IMR-90 (cell line): ENCODE data around the gene SHISA3. TPM values are rescaled to one million over a fixed set of nuclear protein-coding genes. Genes with fewer than 3 reads are reported as not detected.
A peak's percentile ranks its signal among the peaks of the same experiment; 100 is the strongest.

Experiments used
- ATAC-seq: fragments of 200-7000 bp; cut with Tn5 transposase; 2 replicates; pipeline ENCODE4 v1.9.1; 2020; ENCODE audit warnings: low read depth, mild to moderate bottlenecking, moderate library complexity
- BruUV-seq: library from RNA; stranded (reverse); fragments of 400-500 nt; replicated peaks from 2 replicates; lab custom pipeline; 2021; lab: Mats Ljungman, UMichigan
- CTCF ChIA-PET: fragments of 300-600 bp; formaldehyde crosslinking; extraction: SDS; loops from one replicate; lab custom pipeline; 2021; ENCODE audit warnings: antibody characterized with exemption; lab: Yijun Ruan, JAX
- POLR2A ChIA-PET: fragments of 300-600 bp; sonication (Branson Sonifier 250); formaldehyde crosslinking; loops from one replicate; lab custom pipeline; 2022; ENCODE audit warnings: antibody characterized with exemption; ENCODE audit not compliant: unreplicated experiment; lab: Charles Lee
- DNase-seq: peaks from one replicate; pipeline ENCODE4 v3.0.0; 2013
- H2AFZ ChIP-seq: replicated peaks from 2 replicates; pipeline ENCODE3; 2013; ENCODE audit warnings: low read length, mild to moderate bottlenecking; ENCODE audit not compliant: poor library complexity
- H2AK5ac ChIP-seq: 2 replicates; pipeline ENCODE4 v1.6.1; 2013; ENCODE audit warnings: low read depth, low read length, inconsistent platforms
- H2AK9ac ChIP-seq: replicated peaks from 2 replicates; pipeline ENCODE3; 2013; ENCODE audit warnings: mild to moderate bottlenecking, low read depth, low read length, moderate library complexity; ENCODE audit not compliant: poor library complexity
- H2BK120ac ChIP-seq: 2 replicates; pipeline ENCODE4 v1.6.1; 2013; ENCODE audit warnings: low read depth, low read length, inconsistent platforms
- H2BK15ac ChIP-seq: 3 replicates; pipeline ENCODE4 v1.6.1; 2013; ENCODE audit warnings: low read depth, low read length, inconsistent platforms
- H2BK20ac ChIP-seq: 2 replicates; pipeline ENCODE4 v1.6.1; 2013; ENCODE audit warnings: low read depth, mild to moderate bottlenecking, inconsistent platforms, low read length, moderate library complexity
- H2BK5ac ChIP-seq: 2 replicates; pipeline ENCODE4 v1.6.1; 2013; ENCODE audit warnings: mild to moderate bottlenecking, low read depth, low read length, inconsistent platforms; ENCODE audit not compliant: poor library complexity, severe bottlenecking
- H3K14ac ChIP-seq: replicated peaks from 2 replicates; pipeline ENCODE4 v1.6.1; 2013; ENCODE audit warnings: low read depth, low read length, inconsistent platforms
- H3K18ac ChIP-seq: 2 replicates; pipeline ENCODE4 v1.6.1; 2013; ENCODE audit warnings: low read depth, low read length, control low read depth
- H3K23ac ChIP-seq: 2 replicates; pipeline ENCODE4 v1.6.1; 2013; ENCODE audit warnings: low read depth, low read length, inconsistent platforms
- H3K27ac ChIP-seq: 2 replicates; pipeline ENCODE4 v1.5.1; 2013; ENCODE audit warnings: mild to moderate bottlenecking, control low read depth, low read length; ENCODE audit not compliant: insufficient read depth
- H3K27me3 ChIP-seq: 2 replicates; pipeline ENCODE4 v1.6.1; 2013; ENCODE audit warnings: low read length; ENCODE audit not compliant: control insufficient read depth, insufficient read depth
- H3K36me3 ChIP-seq: 2 replicates; pipeline ENCODE4 v1.6.1; 2013; ENCODE audit warnings: low read length, mixed read lengths; ENCODE audit not compliant: control insufficient read depth, insufficient read depth
- H3K4ac ChIP-seq: 2 replicates; pipeline ENCODE4 v1.6.1; 2013; ENCODE audit warnings: low read depth, low read length, inconsistent platforms
- H3K4me1 ChIP-seq: 2 replicates; pipeline ENCODE4 v1.6.1; 2013; ENCODE audit warnings: low read length, mixed read lengths; ENCODE audit not compliant: control insufficient read depth, insufficient read depth
- H3K4me2 ChIP-seq: 2 replicates; pipeline ENCODE4 v1.6.1; 2013; ENCODE audit warnings: low read depth, mild to moderate bottlenecking, control low read depth, low read length, moderate library complexity
- H3K4me3 ChIP-seq: 2 replicates; pipeline ENCODE4 v1.5.1; 2013; ENCODE audit warnings: low read depth, mild to moderate bottlenecking, control low read depth, low read length, moderate library complexity; ENCODE audit not compliant: insufficient read depth
- H3K56ac ChIP-seq: 2 replicates; pipeline ENCODE4 v1.6.1; 2013; ENCODE audit warnings: low read length, inconsistent platforms; ENCODE audit not compliant: insufficient read depth; ENCODE audit errors: extremely low read depth
- H3K79me1 ChIP-seq, 2 experiments: 2 replicates each; pipeline ENCODE4 v1.6.1; 2013; ENCODE audit warnings: low read length in 2 of 2, inconsistent platforms in 1 of 2, low read depth in 1 of 2
- H3K9ac ChIP-seq: 2 replicates; pipeline ENCODE4 v1.6.1; 2013; ENCODE audit warnings: low read depth, low read length, control low read depth
- H3K9me1 ChIP-seq: 2 replicates; pipeline ENCODE4 v1.6.1; 2013; ENCODE audit warnings: low read length, inconsistent platforms; ENCODE audit not compliant: insufficient read depth
- H3K9me3 ChIP-seq: 2 replicates; pipeline ENCODE4 v1.6.1; 2013; ENCODE audit warnings: low read length; ENCODE audit not compliant: control insufficient read depth, insufficient read depth
- H4K20me1 ChIP-seq: 2 replicates; pipeline ENCODE4 v1.6.1; 2013; ENCODE audit warnings: low read length, inconsistent platforms; ENCODE audit not compliant: insufficient read depth
- H4K5ac ChIP-seq: 2 replicates; pipeline ENCODE4 v1.6.1; 2013; ENCODE audit warnings: mild to moderate bottlenecking, low read depth, low read length, control low read depth
- H4K8ac ChIP-seq, 2 experiments: 2 replicates each; pipeline ENCODE4 v1.6.1; 2013; ENCODE audit warnings: low read depth in 2 of 2, low read length in 2 of 2, control low read depth in 1 of 2, inconsistent platforms in 1 of 2
- H4K91ac ChIP-seq: 2 replicates; pipeline ENCODE4 v1.6.1; 2013; ENCODE audit warnings: low read depth, low read length, inconsistent platforms; ENCODE audit not compliant: insufficient read depth
- BHLHE40 ChIP-seq: fragments of 150-350 bp; IDR thresholded peaks from 2 replicates; pipeline ENCODE4 v1.6.1; 2016; ENCODE audit warnings: mild to moderate bottlenecking, low read depth, low read length
- CEBPB ChIP-seq: IDR thresholded peaks from 2 replicates; pipeline ENCODE4 v1.6.1; 2012; ENCODE audit warnings: low read depth, low read length, improper control_type of control experiment
- CHD1 ChIP-seq: IDR thresholded peaks from 2 replicates; pipeline ENCODE4 v1.6.1; 2012; ENCODE audit warnings: low read depth, low read length, improper control_type of control experiment
- CTCF ChIP-seq: conservative IDR thresholded peaks from 2 replicates; pipeline ENCODE4 v1.5.1; 2012; ENCODE audit warnings: mild to moderate bottlenecking, low read depth, low read length, improper control_type of control experiment
- FOS ChIP-seq: fragments of 150-350 bp; IDR thresholded peaks from 2 replicates; pipeline ENCODE4 v1.6.1; 2016; ENCODE audit warnings: low read depth, low read length
- MAFK ChIP-seq: IDR thresholded peaks from 2 replicates; pipeline ENCODE4 v1.6.1; 2012; ENCODE audit warnings: low read depth, low read length, improper control_type of control experiment
- MAZ ChIP-seq: IDR thresholded peaks from 2 replicates; pipeline ENCODE4 v1.6.1; 2012; ENCODE audit warnings: low read depth, mild to moderate bottlenecking, low read length, improper control_type of control experiment, moderate library complexity, borderline replicate concordance
- MXI1 ChIP-seq: IDR thresholded peaks from 2 replicates; pipeline ENCODE4 v1.6.1; 2012; ENCODE audit warnings: low read depth, mild to moderate bottlenecking, low read length, moderate library complexity, borderline replicate concordance
- NFE2L2 ChIP-seq: fragments of 150-350 bp; IDR thresholded peaks from 2 replicates; pipeline ENCODE4 v1.6.1; 2016; ENCODE audit warnings: low read depth, mild to moderate bottlenecking, low read length
- POLR2A ChIP-seq: IDR thresholded peaks from 2 replicates; pipeline ENCODE4 v1.6.1; 2012; ENCODE audit warnings: mild to moderate bottlenecking, low read depth, low read length
- RAD21 ChIP-seq: IDR thresholded peaks from 2 replicates; pipeline ENCODE4 v1.6.1; 2012; ENCODE audit warnings: low read length, improper control_type of control experiment
- RCOR1 ChIP-seq: IDR thresholded peaks from 2 replicates; pipeline ENCODE4 v1.6.1; 2012; ENCODE audit warnings: mild to moderate bottlenecking, low read length, improper control_type of control experiment; ENCODE audit not compliant: insufficient replicate concordance
- RFX5 ChIP-seq: IDR thresholded peaks from 2 replicates; pipeline ENCODE4 v1.8.0; 2012; ENCODE audit warnings: low read depth, mild to moderate bottlenecking, low read length, moderate library complexity
- SMC3 ChIP-seq: fragments of 150-350 bp; IDR thresholded peaks from 2 replicates; pipeline ENCODE4 v1.6.1; 2016; ENCODE audit warnings: low read depth, mild to moderate bottlenecking, antibody characterized with exemption, low read length, moderate library complexity
- WGBS, 2 experiments: methylation state at CpG; one replicate each; pipeline versions ENCODE4 v1.1.5 to v1.1.7; 2013; ENCODE audit warnings: missing lambda C conversion rate in 2 of 2; ENCODE audit not compliant: insufficient read length in 1 of 2; ENCODE audit errors: extremely low coverage in 2 of 2; 5-methylcytosine and 5-hydroxymethylcytosine counted together
- dilution Hi-C: fragments of 300-500 bp; cut with HindIII; formaldehyde crosslinking; loops from one replicate; pipeline ENCODE4 v1.14.3; 2018; ENCODE audit warnings: low sequenced_read_pairs; ENCODE audit not compliant: unreplicated experiment
- in situ Hi-C: fragments of 300-500 bp; cut with MboI; formaldehyde crosslinking; loops from 3 replicates; pipeline ENCODE4 v1.14.3; 2019; ENCODE audit warnings: low sequenced_read_pairs, inconsistent platforms, mixed read lengths
- intact Hi-C: fragments of 100-400 bp; cut with micrococcal nuclease; formaldehyde crosslinking; loops from 2 replicates; pipeline ENCODE4 v1.10.0; 2022
- polyA plus RNA-seq, 3 experiments: library from polyadenylated mRNA; depleted of rRNA; stranded (reverse); fragments of >200 nt; gene quantifications; 2 replicates each; pipeline ENCODE4 v1.2.3, GENCODE V29; 2012; ENCODE audit warnings: low replicate concordance in 1 of 3
- total RNA-seq: library from RNA; depleted of rRNA; stranded (reverse); fragments of >200 nt; gene quantifications from 2 replicates; pipeline ENCODE4 v1.2.3, GENCODE V29; 2012
- TF ChIP-seq, protein P1 (sequence below): fragments of 150-350 bp; IDR thresholded peaks from 2 replicates; pipeline ENCODE4 v1.6.1; 2017; ENCODE audit warnings: mild to moderate bottlenecking, antibody characterized with exemption, low read length, low read depth

The SHISA3 gene
- total and polyA plus RNA-seq, 2 of the 4 experiments (the other 2 are of a cell fraction): 0.18 to 0.77 TPM

DNA sequence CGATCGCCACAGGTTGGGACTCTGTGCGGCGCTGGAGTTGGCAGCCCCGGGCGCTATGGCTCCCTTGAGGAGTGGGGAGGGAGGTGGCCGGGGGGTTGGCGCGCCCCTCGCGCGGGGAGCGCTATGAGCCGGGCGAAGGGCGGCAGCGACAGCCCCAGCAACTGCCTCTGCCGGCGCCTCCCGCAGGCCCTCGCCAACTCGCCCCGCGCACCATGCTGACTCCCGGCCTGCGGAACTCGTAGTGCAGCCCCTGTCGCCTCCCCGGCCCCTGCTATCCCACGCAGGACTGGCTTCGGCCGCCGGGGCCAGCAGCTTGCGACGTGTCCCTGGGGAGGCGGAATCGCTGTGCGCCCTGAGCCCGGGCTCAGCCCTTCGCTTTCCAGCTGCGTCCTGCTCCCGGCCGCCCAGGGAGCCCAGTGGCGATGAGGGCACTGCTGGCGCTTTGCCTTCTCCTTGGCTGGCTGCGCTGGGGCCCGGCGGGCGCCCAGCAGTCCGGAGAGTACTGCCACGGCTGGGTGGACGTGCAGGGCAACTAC lies 415 bp downstream of the SHISA3 start:
- H2AFZ ChIP-seq: peak overlapping the region; percentile 87
- H2BK120ac ChIP-seq: peak overlapping the region; percentile 13
- dilution Hi-C loops: no loop called here
- peak overlapping the region; percentile 28 for H3K27ac ChIP-seq
- peak overlapping the region; percentile 78 for H3K4me3 ChIP-seq
- in situ Hi-C loops: no loop called here
- CTCF ChIA-PET: no interaction called here
- H3K4me2 ChIP-seq: peak overlapping the region; percentile 65
- DNase-seq (peak; percentile 12), ATAC-seq (peak; percentile 47)
- H3K56ac ChIP-seq: no peak overlapping the region
- WGBS, 2 experiments: 0% methylated on average over 41 of the region's 52 CpGs; no CpG with 5 or more reads in 1 of the 2 experiments
- peak overlapping the region; percentile 30; the same call in 1 of the 2 replicates for H3K4ac ChIP-seq
- H3K9me1 ChIP-seq: no peaks in the 10 kb centered on the region
- H2AK5ac ChIP-seq: no peak overlapping the region
- no peak overlapping the region; the same call in 1 of the 2 replicates for H4K5ac ChIP-seq
- peak overlapping the region; percentile 47; the same call in 1 of the 2 replicates for H3K23ac ChIP-seq
- H3K36me3 ChIP-seq: peaks cover 16% of the 10 kb centered on the region; the same call in 1 of the 2 replicates
- H2BK15ac ChIP-seq: no peak overlapping the region
- H2BK20ac ChIP-seq: no peak overlapping the region
- H2BK5ac ChIP-seq: no peak overlapping the region
- H2AK9ac ChIP-seq: no peak overlapping the region
- no peaks in the 10 kb centered on the region for H3K4me1 ChIP-seq
- H4K91ac ChIP-seq: peak overlapping the region; percentile 43; the same call in 1 of the 2 replicates
- peaks cover 0 to 3% of the 10 kb centered on the region in 2 experiments; a peak in 1 of 4 replicates for H3K79me1 ChIP-seq
- no peaks in the 10 kb centered on the region for H4K20me1 ChIP-seq
- H3K9me3 ChIP-seq: no peaks in the 10 kb centered on the region
- peak overlapping the region; percentile 36; the same call in 1 of the 2 replicates for H3K18ac ChIP-seq
- H3K9ac ChIP-seq: peak overlapping the region; percentile 80
- BruUV-seq: no TSS peak
- H3K14ac ChIP-seq: no peak overlapping the region
- intact Hi-C loops: loop anchor here (2.0 kb wide), 2 partner anchors 115 to 121 kb away; no protein-coding TSS in a partner anchor
- POLR2A ChIA-PET: no interaction called here
- peak overlapping the region; percentile 42 to 51; a peak in 1 of 4 replicates for H4K8ac ChIP-seq
- H3K27me3 ChIP-seq: peaks cover 2% of the 10 kb centered on the region; the same call in 1 of the 2 replicates
- no peak for TF ChIP-seq CEBPB
- no peak for TF ChIP-seq CHD1
- no peak for TF ChIP-seq NFE2L2
- no peak for TF ChIP-seq MAFK
- TF ChIP-seq RFX5: no peak
- no peak for TF ChIP-seq SMC3
- TF ChIP-seq FOS: no peak
- TF ChIP-seq RCOR1: no peak
- TF ChIP-seq RAD21: no peak
- no peak for TF ChIP-seq MAZ
- TF ChIP-seq MXI1: no peak
- TF ChIP-seq POLR2A: no peak
- no peak for TF ChIP-seq CTCF
- no peak for TF ChIP-seq BHLHE40
- TF ChIP-seq, protein P1, sequence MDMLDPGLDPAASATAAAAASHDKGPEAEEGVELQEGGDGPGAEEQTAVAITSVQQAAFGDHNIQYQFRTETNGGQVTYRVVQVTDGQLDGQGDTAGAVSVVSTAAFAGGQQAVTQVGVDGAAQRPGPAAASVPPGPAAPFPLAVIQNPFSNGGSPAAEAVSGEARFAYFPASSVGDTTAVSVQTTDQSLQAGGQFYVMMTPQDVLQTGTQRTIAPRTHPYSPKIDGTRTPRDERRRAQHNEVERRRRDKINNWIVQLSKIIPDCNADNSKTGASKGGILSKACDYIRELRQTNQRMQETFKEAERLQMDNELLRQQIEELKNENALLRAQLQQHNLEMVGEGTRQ: no peak
